ENCODE measurements around the gene OR9A2. TPM values are rescaled to one million over a fixed set of nuclear protein-coding genes. Genes with fewer than 3 reads are reported as not detected.

Gene OR9A2
- total RNA-seq, 4 donors from 2014 or later = 1.2 TPM; not detected in 3

GRCh38 chr7:143063741-143064140 is 36.8 kb upstream of the OR9A2 start:
- no peak for DNase-seq
- intact Hi-C loops (cut with DNase I) = no loop called here
- H3K36me3 ChIP-seq = no peaks in the 10 kb centered on the region
- peaks cover 11 to 12% of the 10 kb centered on the region in 2 donors for H3K4me1 ChIP-seq
- TF ChIP-seq CTCF (IDR thresholded peaks at IDR 0.05) = no peak
- no peak for TF ChIP-seq POLR2A (IDR thresholded peaks at IDR 0.05)
- no peak overlapping the region for H3K27ac ChIP-seq
- H3K27me3 ChIP-seq = no peaks in the 10 kb centered on the region
- no peak overlapping the region for H3K4me3 ChIP-seq (replicated peaks in 1 of 3)
- H3K9me3 ChIP-seq = no peaks in the 10 kb centered on the region
- whole genome bisulfite sequencing, 2 donors = 74 to 90% methylated on average over 3 of the region's 3 CpGs

- Histone ChIP-seq H3K27ac (no peak overlapping the region), H3K27me3 (no peaks in the 10 kb centered on the region), H3K4me3 (replicated peaks in 1 of 3) (no peak overlapping the region), H3K36me3 (no peaks in the 10 kb centered on the region), H3K4me1 (no peaks in the 10 kb centered on the region), H3K9me3 (no peaks in the 10 kb centered on the region)
- DNase-seq = no peak
- intact Hi-C loops (cut with DNase I) = no loop called here
- TF ChIP-seq POLR2A (IDR thresholded peaks at IDR 0.05) = no peak
- no peak for TF ChIP-seq CTCF (IDR thresholded peaks at IDR 0.05)
Measured at GRCh38 chr7:143055754-143056153, 28.8 kb upstream of the OR9A2 start.

GRCh38 chr7:143054621-143055020 is 27.7 kb upstream of the OR9A2 start:
- 75 to 84% methylated on average over 3 of the region's 3 CpGs for WGBS, 2 donors

GRCh38 chr7:143052041-143052440 is 25.1 kb upstream of the OR9A2 start, which contains the start of gene OR6V1:
OR6V1 (plus strand) TSS chr7:143052341; CDS start chr7:143052341, 0 bp downstream.
- H3K36me3 ChIP-seq = no peaks in the 10 kb centered on the region
- no peaks in the 10 kb centered on the region for H3K4me1 ChIP-seq
- TF ChIP-seq CTCF (IDR thresholded peaks at IDR 0.05) (no peak), POLR2A (IDR thresholded peaks at IDR 0.05) (no peak)
- H3K9me3 ChIP-seq = no peaks in the 10 kb centered on the region
- no peak within 1 kb of the TSS for H3K4me3 ChIP-seq (replicated peaks in 1 of 3)
- no peak for DNase-seq
- intact Hi-C loops (cut with DNase I) = no loop called here
- H3K27me3 ChIP-seq = no peaks in the 10 kb centered on the region
- 94 to 96% methylated on average over 4 of the region's 4 CpGs for WGBS, 2 donors
- H3K27ac ChIP-seq = no peak within 1 kb of the TSS

More at GRCh38 chr7:143054621-143055020, 27.7 kb upstream of the OR9A2 start:
- Histone ChIP-seq H3K27ac (no peak overlapping the region), H3K4me1 (no peaks in the 10 kb centered on the region), H3K4me3 (replicated peaks in 1 of 3) (no peak overlapping the region), H3K36me3 (no peaks in the 10 kb centered on the region), H3K27me3 (no peaks in the 10 kb centered on the region), H3K9me3 (no peaks in the 10 kb centered on the region)
- DNase-seq = no peak
- TF ChIP-seq CTCF (IDR thresholded peaks at IDR 0.05) (no peak), POLR2A (IDR thresholded peaks at IDR 0.05) (no peak)
- intact Hi-C loops (cut with DNase I) = no loop called here

GRCh38 chr7:143050931-143051330 is 24.0 kb upstream of the OR9A2 start:
- Histone ChIP-seq H3K4me3 (replicated peaks in 1 of 3) (no peak overlapping the region), H3K36me3 (no peaks in the 10 kb centered on the region), H3K4me1 (no peaks in the 10 kb centered on the region), H3K9me3 (no peaks in the 10 kb centered on the region), H3K27ac (no peak overlapping the region), H3K27me3 (no peaks in the 10 kb centered on the region)
- intact Hi-C loops (cut with DNase I) = no loop called here
- WGBS, 2 donors = 51 to 61% methylated on average over 9 of the region's 9 CpGs
- TF ChIP-seq CTCF (IDR thresholded peaks at IDR 0.05) (no peak), POLR2A (IDR thresholded peaks at IDR 0.05) (no peak)
- no peak for DNase-seq
